ENCODE results near the gene ARAP3.

Gene ARAP3

DNA sequence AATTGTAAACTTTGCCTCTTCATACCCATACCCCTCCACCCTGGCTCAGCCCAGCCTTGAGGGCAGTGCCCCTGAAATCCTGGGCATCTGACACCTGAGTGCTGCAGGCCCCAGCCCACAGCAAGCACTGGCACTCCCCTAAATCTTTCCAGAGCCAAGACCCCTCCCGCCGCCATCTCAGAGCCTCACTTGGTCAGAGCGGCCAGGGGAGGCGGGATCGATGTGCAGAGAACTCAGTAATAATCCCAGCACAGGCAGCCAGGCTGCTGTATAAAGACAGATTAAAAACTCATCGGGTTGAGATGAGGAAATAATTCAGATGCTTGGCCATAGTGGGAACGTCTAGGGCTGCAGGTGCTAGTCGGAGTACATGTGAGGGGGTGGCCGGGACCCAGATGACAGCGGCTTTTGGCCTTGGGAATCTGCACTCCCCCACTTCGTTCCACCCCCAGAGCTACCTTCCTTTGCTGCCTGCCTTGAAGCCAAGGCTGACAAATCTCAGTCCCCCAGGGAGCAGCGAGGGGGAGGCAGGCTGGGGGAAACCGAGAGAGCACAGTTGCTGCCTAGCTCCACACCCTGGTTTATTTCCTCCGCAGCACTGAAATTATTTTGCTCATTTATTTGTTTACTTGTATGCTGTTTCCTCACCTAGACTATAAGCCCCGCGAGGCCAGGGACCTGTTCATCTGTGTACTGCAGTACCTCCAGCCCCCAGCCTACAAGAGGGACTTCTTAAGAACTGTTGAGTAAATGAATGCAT, 19.5 kb upstream of the ARAP3 start:
- no peak for DNase-seq

DNA sequence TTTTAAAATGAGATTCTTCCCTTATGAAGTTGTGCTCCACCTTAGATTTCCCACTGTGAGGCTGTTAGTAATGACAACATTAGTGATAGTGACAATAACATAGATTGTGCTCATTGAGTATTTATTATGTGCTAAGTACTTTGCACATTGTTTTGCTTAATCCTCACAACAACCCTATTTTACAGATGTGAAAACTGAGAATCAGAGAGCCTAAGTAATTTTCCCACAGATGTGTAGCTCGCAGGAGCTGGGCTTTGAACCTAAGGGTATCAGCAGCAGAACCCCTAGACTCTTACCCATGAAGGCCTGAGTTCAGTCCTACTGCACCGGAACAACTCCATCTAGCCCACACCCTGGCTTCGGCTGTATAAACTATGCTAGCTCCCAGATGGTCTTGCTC, 15.6 kb upstream of the ARAP3 start:
- no peak for DNase-seq

DNA sequence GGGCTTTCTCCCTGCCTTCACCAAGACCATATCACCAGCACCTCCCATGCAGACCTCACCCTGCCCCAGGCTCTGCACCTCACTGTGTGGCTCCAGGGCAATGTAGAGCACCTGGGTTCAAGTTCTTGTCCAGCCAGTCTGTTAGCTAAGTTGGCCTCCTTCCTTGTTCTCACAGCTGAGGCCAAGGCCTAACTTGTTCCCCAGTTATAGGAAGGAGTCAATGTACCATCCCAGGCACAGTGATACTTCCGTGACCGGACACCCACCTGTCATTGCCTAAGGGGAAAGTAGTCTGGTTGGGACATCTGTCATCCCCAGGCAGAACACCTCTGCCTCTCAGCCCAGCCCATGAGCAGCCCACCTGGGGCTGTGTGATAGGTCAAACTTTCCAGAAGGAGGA, 14.4 kb upstream of the ARAP3 start:
- DNase-seq, result no peak

DNA sequence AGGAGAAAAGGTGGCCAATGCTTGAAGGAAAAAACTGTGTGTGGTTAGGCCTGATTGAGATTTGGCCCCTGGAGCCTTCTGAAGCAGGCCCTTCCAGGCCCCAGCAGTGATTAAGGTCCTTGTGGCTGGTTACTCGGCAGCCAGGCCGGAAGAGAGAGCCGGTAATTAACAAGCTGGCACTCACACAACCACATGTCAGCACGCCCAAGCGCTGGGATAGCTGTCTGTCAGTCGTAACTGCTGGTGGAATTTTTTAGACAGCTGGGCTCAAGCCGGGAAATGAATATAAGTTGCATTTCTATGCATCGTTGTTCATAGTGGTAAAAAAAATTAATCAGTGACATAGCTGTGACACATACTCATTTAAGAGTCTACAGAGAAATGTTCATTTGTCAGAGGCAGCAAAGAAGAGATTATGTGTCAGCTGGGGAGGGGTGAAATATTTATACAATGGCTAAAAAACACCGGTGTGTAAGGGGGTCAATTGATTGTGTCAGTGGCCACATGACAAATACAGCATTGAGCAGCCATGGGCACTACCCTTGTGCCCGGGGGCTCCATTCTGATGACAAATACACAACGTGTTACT, 13.7 kb upstream of the ARAP3 start:
- DNase-seq, result no peak

DNA sequence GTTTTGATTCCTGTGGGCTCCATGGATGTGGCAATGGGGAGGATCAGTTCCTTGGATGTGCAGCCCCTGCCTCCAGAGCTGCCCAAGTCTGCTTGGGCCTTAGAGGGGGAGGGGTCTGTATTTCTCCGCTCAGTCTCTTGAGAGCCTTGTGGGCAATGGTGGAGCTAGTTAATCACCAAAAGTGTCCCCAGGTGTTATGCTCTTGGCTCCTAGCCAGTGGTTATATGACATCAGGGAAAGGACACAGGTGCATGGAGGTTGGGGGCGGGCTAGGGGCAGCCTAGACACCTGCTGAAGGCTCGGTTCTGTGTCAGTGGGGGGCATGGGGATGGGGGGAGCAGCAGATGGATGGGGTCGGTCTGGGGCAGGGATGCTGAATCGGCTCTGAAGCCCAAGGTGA, 12.4 kb upstream of the ARAP3 start:
- peak; percentile 28 for DNase-seq

DNA sequence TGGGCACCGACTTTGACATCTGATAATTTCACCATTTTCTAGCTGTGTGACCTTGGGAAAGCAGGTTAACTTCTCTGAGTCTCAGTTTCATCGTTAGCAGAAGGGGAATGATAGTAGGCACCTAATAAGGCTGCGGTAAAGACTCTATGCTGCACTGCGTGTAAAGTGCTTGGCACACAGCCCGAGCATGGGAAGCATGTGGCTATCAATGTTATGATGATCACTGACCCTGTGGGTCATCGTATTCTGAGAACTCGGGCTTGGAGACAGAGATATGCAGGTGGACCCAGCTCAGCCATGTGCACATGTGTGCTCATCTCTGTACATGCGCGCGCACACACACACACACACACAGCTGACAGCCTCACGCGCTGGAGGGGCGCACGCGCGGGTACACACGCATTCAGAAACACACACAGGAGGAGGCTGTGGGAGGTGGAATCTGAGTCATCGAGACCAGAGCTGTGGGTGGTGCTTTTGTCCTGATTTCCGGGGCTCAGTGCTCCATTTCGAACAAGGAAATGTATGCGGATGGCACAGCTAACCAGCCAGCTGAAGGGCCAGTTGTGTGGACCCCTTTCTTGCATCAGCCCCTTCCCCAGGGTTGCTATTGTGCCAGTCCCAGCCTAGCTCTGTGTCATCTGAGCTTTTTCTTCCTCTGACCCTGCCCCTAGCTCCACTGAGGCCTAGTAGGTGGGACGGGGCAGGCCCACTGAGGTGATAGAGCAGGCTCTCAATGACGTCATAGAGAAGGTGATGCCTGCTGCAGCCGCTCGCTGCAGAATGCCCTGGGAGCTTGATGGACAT, 11.1 kb upstream of the ARAP3 start:
- DNase-seq, result no peak

DNA sequence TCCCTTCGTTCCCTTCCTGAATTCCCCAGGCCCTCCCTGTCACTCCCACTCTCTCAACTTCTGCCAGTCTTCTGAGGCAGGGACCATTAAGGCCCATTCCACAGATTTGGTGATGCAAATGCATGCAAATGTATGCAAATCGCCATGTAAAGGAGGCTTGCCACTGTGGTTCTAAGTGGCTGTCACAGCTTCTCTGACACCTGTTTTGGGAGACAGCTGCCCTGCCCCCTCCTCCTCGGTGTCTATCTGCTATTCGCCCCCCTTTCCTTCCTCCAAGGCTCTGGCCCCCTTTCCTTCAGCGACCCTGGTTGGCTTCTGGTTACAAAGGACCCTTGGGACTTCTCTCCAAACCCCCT, 10.5 kb upstream of the ARAP3 start:
- DNase-seq, result no peak

DNA sequence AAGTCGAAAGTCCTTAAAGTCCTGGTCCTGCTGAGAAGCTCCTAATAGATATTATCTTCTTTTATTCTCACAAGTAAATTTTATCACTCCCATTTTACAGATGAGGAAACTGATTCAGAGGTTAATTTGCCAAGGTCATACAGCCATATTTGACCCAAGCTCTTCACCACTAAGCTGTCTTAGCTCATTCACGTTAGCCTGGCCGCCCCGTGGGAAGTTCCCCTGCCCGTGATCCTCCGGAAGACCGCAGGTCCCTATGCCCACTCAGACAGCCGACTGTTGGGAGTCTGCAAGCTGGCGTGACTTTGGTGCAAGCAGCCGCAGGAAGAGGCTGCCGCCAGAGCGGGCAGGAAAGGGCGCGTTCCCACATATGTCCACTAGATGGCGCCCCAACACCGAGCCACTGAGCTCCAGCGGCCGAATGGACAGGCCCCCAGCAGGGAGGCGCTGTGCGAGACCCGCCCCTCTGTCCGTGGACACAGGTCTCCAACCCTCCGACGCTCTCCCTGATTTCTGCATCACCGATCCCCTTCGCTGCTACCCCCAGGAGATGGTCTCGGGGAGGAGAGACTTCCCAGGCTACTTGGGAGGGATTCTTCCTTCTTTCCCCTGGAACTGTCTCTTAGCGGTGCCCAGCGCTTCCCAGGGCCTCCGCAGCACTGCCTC, 10.0 kb upstream of the ARAP3 start:
- peak; percentile 70 for DNase-seq

DNA sequence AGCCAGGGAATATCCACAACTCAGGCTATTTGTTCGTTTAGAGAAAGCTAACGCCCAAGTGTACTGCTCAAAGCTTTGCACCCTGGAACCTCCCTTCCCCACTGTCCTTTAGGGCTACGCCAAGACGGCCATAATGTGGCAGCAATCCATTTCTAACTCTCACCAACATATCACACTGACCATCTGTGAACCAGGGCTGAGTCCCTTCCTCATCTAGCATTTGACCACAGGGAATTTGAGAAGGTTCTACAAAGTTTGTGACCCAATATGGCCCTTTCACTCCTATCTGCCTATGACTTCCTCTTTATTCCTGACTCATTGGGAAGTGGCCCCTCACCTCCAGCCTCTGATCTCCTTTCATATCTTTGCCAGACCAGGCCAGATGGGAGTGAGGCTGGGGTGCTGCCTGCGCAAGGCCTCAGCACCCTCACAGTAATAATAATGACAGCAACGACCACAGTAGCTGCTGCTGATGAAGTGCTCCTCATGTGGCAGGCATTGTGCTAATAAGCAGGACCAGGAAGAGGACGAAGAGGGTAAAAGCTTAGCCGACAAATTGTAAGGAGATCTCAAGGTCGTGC, 9.3 kb upstream of the ARAP3 start:
- no peak for DNase-seq

DNA sequence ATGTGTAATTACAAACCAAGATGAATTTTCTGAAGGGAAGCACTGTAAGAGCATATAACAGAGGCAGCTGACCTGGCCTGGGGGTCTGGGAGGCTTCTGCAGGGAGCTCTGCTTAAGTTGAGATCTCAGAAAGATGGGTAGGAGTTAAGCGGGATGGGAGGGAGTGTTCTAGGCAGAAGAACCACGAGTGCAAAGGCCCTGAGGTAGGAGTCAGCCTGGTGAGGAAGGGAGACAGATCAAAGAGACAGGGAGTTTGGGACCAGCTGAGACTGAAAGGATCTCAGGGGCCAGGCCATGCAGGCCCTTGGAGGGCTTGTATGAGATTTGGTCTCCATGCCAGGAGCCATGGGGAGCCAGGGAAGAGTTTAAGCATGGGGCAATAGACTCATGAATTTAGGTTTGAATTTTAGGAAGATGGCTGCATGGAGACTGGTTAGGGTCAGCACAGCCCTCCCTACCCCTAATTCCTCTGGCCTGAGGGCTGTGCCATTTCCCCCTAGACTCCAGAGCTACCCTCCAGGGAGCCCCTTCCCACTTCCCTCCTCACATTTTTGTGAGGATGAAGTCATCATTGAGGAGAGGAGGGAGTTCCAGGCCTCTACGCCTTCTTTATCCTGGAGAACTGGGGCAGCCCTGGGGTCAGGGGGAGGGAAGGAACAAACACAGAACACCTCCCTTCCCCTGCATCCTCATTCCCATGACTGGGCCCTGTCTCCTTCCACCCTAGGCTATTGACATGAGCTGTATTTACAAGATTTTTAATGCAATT, 4.8 kb upstream of the ARAP3 start:
- no peak for DNase-seq

DNA sequence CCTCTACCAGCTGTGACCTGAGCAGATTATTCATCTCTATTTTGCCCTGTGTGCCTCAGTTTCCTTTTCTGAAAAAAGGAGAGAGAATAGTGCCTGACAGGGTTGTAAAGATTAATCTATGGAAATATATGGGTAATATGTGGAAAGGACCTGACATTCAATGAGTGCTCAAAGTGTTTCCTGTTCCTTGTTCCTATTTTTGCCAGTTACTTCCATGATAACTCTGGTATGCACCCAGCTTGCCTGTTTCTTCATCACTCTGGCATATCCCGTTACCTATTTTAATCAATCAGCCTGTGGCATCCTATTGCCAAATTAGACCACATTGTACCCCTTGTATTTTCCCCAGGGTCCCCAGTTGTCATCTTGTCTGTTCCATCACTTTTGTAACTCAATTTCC, 3.6 kb upstream of the ARAP3 start:
- DNase-seq, result no peak

DNA sequence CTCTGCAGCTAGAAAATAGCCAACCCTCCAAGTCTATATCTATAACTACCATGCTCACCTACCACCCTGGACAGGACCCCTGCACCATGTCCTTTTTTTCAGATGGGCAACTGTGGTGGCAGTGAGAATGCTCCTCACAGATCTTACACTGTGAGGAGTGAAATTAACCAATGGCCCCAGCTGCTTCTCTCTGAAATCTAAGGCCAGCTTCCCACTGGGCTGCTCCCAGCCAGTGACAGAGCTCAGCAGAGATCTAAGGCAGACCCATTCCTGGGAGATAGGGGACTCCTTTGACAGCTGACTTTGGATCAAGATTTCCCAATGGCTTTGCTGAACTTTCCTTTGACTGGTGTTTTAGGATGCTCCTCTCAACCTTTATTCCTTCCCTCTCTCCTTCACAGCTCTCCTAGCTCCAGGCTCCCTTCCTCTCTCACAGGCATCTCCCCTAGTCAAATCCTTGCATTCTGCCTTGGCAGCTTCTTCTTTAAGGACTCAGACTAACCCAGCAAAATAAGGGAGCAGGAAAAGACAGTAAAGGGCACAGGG, 1.6 kb upstream of the ARAP3 start:
- DNase-seq, result no peak

DNA sequence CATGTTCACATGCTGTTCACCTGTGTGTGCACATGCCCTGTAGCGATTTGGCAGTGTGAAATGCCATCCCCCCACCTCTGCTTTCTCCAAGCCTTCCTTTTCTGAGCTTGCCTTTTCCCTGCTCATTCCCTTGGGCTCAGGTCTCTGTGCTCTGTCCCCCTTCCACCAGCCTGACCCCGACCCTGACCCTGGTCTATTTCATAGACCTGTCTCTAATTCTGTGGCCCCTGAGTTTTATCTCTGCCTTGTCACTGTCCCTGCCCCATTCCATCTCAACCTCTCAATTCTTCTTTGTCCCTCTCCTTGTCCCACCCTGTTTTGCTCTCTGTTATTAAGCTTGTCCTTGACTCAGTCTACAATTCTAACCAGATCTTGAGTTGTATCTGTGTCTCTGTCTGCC, 735 bp downstream of the ARAP3 start:
- no peak for DNase-seq

DNA sequence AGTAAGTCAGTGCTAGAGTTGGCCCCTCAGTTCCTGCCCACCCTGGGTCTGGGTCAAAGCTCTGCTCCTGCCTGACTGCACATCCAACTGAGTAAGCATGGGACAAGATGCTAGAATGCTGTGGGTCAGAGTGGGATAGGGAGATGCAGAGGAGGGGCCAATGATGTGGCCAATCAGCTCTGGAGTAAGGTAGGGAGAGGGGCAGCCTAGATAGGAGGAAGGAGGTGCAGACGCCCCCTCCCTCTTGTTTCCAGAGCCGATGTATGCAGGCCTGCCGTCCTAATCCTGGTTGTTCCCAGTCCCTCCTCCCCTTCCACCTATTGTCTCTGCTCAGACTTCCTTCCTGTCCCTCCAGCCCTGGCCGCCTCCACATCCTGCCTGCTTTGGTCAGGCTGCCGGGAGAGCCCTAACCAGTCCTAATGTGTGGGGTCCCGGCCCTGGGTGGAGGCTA, 1.3 kb downstream of the ARAP3 start:
- no peak for DNase-seq

DNA sequence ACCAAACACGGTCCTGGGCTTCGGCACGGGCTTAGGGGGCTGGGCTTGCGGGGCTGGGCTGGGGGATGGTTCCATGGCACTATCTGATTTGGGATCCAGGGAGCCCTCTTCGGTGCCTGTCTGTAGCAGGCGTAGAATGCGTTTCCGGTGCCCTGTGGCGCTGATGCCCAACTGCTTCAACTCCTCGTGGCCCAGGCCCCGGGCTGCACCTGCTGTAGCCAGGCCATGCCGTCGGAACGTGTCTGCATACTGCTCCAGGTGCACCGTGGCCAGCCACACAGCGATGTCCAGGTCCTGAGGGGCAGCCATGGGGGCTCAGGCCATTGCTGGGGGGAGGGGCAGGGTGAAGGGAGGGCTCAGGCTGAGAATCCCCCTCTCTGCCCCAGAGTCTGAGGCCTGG, 1.9 kb downstream of the ARAP3 start:
- DNase-seq, result no peak

DNA sequence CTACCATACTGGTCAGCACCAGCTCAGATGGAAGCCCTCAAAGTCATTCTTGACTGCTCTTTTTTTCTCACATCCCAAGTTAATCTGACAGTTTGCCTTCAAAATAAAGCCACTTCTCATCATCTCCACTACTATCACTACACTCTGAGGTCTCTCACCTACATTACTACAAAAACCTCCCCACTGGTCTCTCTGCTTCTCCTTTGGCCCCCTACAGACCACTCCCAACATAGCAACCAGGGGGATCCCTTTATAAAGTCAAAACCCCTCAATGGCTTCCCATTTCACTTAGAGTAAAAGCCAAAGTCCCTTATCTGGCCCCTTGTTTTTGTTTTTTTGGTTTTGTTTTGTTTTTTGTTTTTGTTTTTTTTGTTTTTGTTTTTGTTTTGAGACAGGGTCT, 4.6 kb downstream of the ARAP3 start:
- DNase-seq, result no peak

DNA sequence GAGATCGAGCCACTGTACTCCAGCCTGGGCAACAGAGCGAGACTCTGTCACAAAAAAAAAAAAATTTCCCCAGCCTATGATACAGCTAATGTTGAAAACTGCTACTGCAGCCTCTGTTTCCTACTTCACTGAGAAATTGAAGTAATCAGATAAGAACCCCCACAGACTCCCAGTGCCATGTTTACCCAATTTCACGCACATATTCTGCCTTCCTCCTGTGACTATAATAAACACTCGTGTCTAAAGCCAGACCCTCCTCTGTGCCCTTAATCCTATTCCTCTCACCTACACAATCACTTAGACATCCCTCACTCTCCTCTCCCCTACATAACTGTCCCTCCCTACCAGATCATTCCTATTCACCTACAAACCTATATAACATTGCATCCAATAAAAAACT, 6.4 kb downstream of the ARAP3 start:
- no peak for DNase-seq

DNA sequence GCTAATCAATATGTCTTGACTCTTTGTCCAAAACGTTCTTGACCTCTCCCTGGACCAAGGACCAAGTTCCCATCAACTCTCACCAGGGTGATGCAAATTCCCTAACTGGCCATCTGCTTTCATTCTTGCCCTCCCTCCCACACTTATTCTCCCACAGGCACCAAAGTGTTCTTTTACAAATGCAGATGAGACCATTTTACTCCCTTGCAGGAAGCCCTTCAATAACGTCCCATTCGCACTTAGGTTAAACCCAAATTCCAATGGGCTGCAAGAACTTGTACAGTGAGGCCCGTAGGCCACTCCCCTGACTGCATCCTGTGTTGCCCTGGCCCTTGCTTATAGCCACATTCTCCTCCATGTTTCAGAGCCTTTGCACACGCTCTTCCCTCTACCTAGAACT, 7.3 kb downstream of the ARAP3 start:
- DNase-seq, result no peak

DNA sequence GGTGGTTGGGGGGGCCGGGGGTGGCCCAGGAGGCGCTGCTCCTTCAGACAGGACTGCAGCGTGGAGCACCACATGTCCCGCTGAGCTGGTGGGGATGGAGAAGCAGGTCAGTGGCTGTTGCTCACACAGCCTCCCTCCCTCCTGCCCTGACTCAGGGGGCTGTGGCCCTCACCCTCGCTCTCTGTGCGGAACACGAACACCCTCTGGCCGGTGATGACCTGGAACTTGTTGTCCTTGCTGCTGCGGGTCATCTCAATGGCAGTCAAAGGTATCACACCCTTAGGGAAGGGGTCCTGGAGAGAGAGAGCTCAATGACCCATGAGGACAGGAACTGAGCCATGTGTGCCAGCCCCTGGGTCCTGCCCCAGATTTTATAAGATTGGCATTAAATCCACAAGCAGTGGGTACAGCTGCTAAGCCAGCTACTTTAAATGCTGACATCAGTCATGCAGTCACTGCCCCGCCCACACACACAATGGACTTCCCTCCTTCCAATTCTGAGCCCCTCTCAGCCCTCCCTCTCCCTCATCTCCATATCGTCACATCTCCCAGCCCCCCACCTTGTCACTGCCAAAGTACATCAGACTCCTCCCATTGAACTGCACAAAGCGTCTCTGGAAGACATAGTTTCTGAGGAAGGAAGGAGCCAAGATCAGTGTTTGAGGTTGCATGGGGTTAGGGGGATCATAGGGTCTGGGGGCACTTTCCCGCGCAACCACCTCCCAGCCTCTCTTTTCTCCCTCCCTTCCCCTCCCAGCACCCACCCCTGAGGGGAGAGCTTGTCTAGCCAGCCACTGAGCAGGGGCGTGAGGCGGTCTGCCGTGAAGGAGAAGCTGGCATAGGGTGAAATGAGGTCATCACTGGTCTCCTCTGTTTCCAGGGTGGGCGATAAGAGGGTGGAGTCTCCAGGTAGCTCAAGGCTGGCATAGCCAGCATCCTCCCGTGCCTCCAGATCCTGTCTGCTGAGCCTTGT, 8.9 kb downstream of the ARAP3 start:
- DNase-seq, result no peak

DNA sequence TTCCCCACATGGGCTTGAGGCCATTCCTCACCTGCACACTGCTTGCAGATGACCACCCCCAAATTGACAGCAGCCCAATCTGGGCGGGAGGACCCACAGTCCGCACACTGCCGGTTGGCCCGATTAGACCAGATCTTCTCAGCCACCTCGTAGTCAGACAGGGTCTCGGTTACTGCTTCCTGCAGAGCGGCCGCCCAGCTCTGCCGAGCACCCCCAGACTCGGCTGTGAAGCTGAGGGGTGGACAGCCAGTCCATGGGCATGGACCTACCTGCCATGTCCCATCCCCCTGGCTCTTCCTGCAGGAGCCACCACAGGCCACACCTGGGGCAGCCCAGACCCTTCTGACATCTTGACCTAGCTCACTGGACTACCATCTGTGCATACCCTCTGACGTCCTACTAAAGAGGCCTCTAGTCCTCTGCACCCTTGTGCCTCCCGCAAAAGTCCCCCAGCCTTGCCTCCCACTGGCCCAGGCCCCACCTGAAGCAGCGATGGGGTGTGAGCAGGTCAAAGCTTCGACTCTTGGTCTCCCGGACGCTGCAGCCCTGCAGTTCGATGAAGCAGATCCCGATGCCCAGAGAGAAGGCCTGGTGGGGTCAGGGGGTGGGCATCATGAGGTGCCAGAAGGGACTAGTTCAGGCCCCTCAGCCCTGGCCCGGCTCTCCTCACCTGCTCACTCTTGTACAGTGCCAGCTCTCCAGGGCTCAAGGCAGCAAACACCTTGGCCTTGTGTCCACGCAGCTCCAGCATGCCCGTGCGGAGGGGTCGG, 9.8 kb downstream of the ARAP3 start:
- DNase-seq, result no peak
